ENCODE results near the gene TECTA.

The TECTA gene

GRCh38 chr11:121055076-121055475 lies 46.0 kb upstream of the TECTA start:
- peaks cover 15% of the 10 kb centered on the region for H3K4me1 ChIP-seq (ENCODE audit: low read length)
- no peak overlapping the region for H3K27ac ChIP-seq (ENCODE audit: low read length)
- no peaks in the 10 kb centered on the region for H3K27me3 ChIP-seq (replicated peaks; ENCODE audit: insufficient read depth, low read length)
- H3K36me3 ChIP-seq (replicated peaks; ENCODE audit: insufficient read depth, low read length) = 0 out of 2 replicates have a peak, but pooled peaks cover 4% of the 10 kb centered on the region
- H3K4me3 ChIP-seq (ENCODE audit: low read length) = no peak overlapping the region
- H3K4me2 ChIP-seq (ENCODE audit: low read depth, low read length) = no peak overlapping the region
- peaks cover 13% of the 10 kb centered on the region for H3F3A ChIP-seq (ENCODE audit: insufficient read depth, low read length)
- no peaks in the 10 kb centered on the region for H3K79me2 ChIP-seq (ENCODE audit: low read length)
- no peaks in the 10 kb centered on the region for H3K9me2 ChIP-seq (replicated peaks; ENCODE audit: insufficient read depth, low read length)
- no peak for DNase-seq
- H2AFZ ChIP-seq (ENCODE audit: low read length) = no peak overlapping the region
- no peaks in the 10 kb centered on the region for H4K20me1 ChIP-seq (ENCODE audit: insufficient read depth, low read length)
- TF ChIP-seq EZH2 (optimal IDR thresholded peaks at IDR 0.05; ENCODE audit: low read depth, low read length) (no peak), EZH2phosphoT487 (IDR thresholded peaks at IDR 0.05; ENCODE audit: low read length) (no peak), CTCF (IDR thresholded peaks at IDR 0.05; ENCODE audit: low read length) (no peak)
- H3K9me3 ChIP-seq (replicated peaks; ENCODE audit: insufficient read depth, low read length) = no peaks in the 10 kb centered on the region
- H3K9ac ChIP-seq (ENCODE audit: low read length) = no peak overlapping the region

GRCh38 chr11:121057922-121058321 lies 43.1 kb upstream of the TECTA start:
- no peaks in the 10 kb centered on the region for H3K79me2 ChIP-seq (ENCODE audit: low read length)

GRCh38 chr11:121058941-121059340 lies 42.1 kb upstream of the TECTA start:
- Histone ChIP-seq H3K9me2 (replicated peaks; ENCODE audit: insufficient read depth, low read length) (no peaks in the 10 kb centered on the region), H3K4me2 (ENCODE audit: low read depth, low read length) (peak overlapping the region; percentile 38; the same call in 1 of the 2 replicates), H3K27me3 (replicated peaks; ENCODE audit: insufficient read depth, low read length) (no peaks in the 10 kb centered on the region), H3F3A (ENCODE audit: insufficient read depth, low read length) (peaks cover 17% of the 10 kb centered on the region), H3K9me3 (replicated peaks; ENCODE audit: insufficient read depth, low read length) (no peaks in the 10 kb centered on the region), H3K9ac (ENCODE audit: low read length) (no peak overlapping the region), H3K4me3 (ENCODE audit: low read length) (no peak overlapping the region), H3K79me2 (ENCODE audit: low read length) (no peaks in the 10 kb centered on the region), H3K27ac (ENCODE audit: low read length) (no peak overlapping the region), H3K36me3 (replicated peaks; ENCODE audit: insufficient read depth, low read length) (no peaks in the 10 kb centered on the region; the same call in 1 of the 2 replicates), H4K20me1 (ENCODE audit: insufficient read depth, low read length) (no peaks in the 10 kb centered on the region), H2AFZ (ENCODE audit: low read length) (no peak overlapping the region), H3K4me1 (ENCODE audit: low read length) (peaks cover 22% of the 10 kb centered on the region)
- TF ChIP-seq EZH2 (optimal IDR thresholded peaks at IDR 0.05; ENCODE audit: low read depth, low read length) (no peak), CTCF (IDR thresholded peaks at IDR 0.05; ENCODE audit: low read length) (no peak), EZH2phosphoT487 (IDR thresholded peaks at IDR 0.05; ENCODE audit: low read length) (no peak)
- DNase-seq = no peak

More at GRCh38 chr11:121057922-121058321, 43.1 kb upstream of the TECTA start:
- Histone ChIP-seq H3F3A (ENCODE audit: insufficient read depth, low read length) (peaks cover 17% of the 10 kb centered on the region), H3K4me1 (ENCODE audit: low read length) (peaks cover 22% of the 10 kb centered on the region), H3K4me3 (ENCODE audit: low read length) (no peak overlapping the region), H3K4me2 (ENCODE audit: low read depth, low read length) (no peak overlapping the region), H3K36me3 (replicated peaks; ENCODE audit: insufficient read depth, low read length) (no peaks in the 10 kb centered on the region; the same call in 1 of the 2 replicates), H3K9me3 (replicated peaks; ENCODE audit: insufficient read depth, low read length) (no peaks in the 10 kb centered on the region), H4K20me1 (ENCODE audit: insufficient read depth, low read length) (no peaks in the 10 kb centered on the region), H3K9ac (ENCODE audit: low read length) (no peak overlapping the region), H3K9me2 (replicated peaks; ENCODE audit: insufficient read depth, low read length) (no peaks in the 10 kb centered on the region), H2AFZ (ENCODE audit: low read length) (no peak overlapping the region), H3K27ac (ENCODE audit: low read length) (no peak overlapping the region), H3K27me3 (replicated peaks; ENCODE audit: insufficient read depth, low read length) (no peaks in the 10 kb centered on the region)
- DNase-seq = no peak
- TF ChIP-seq EZH2phosphoT487 (IDR thresholded peaks at IDR 0.05; ENCODE audit: low read length) (no peak), CTCF (IDR thresholded peaks at IDR 0.05; ENCODE audit: low read length) (no peak), EZH2 (optimal IDR thresholded peaks at IDR 0.05; ENCODE audit: low read depth, low read length) (no peak)

Data from MM.1S (cell line).